Hepatocyte (in vitro differentiated cells): Measurements from ENCODE around the gene SLC7A7. TPM values are rescaled to one million over a fixed set of nuclear protein-coding genes. Genes with fewer than 3 reads are reported as not detected.
A peak's percentile ranks its signal among the peaks of the same experiment; 100 is the strongest.

Experiments
- DNase-seq: peaks from one replicate; pipeline ENCODE4 v3.0.0-alpha.2; 2016; ENCODE audit warnings: low spot score
- H2AFZ ChIP-seq: fragments of 200-600 bp; sonication (generic); 2 replicates; pipeline ENCODE4 v1.6.0; 2016; ENCODE audit warnings: antibody characterized with exemption, mild to moderate bottlenecking
- H3K27ac ChIP-seq: fragments of 200-600 bp; sonication (generic); 2 replicates; pipeline ENCODE4 v1.5.1; 2016; ENCODE audit warnings: mild to moderate bottlenecking
- H3K27me3 ChIP-seq: fragments of 200-600 bp; sonication (generic); 2 replicates; pipeline ENCODE4 v1.6.1; 2016
- H3K36me3 ChIP-seq: fragments of 200-600 bp; sonication (generic); replicated peaks from 2 replicates; pipeline ENCODE4 v1.5.1; 2016; ENCODE audit warnings: low read depth; ENCODE audit not compliant: insufficient read depth
- H3K4me1 ChIP-seq: fragments of 200-600 bp; sonication (generic); 2 replicates; pipeline ENCODE4 v1.5.1; 2016; ENCODE audit warnings: mild to moderate bottlenecking, moderate library complexity; ENCODE audit not compliant: insufficient read depth
- H3K4me2 ChIP-seq: fragments of 200-600 bp; sonication (generic); 2 replicates; pipeline ENCODE4 v1.6.0; 2016
- H3K4me3 ChIP-seq: fragments of 200-600 bp; sonication (generic); 2 replicates; pipeline ENCODE4 v1.5.1; 2016; ENCODE audit warnings: mild to moderate bottlenecking
- H3K79me2 ChIP-seq: fragments of 200-600 bp; sonication (generic); 2 replicates; pipeline ENCODE4 v1.6.0; 2017; ENCODE audit warnings: mild to moderate bottlenecking
- H3K9me2 ChIP-seq: fragments of 200-600 bp; sonication (generic); replicated peaks from 2 replicates; pipeline ENCODE4 v1.6.0; 2017; ENCODE audit warnings: mild to moderate bottlenecking; ENCODE audit not compliant: insufficient read depth
- H3K9me3 ChIP-seq: fragments of 200-600 bp; sonication (generic); 2 replicates; pipeline ENCODE4 v1.5.1; 2016; ENCODE audit warnings: low read depth, mild to moderate bottlenecking
- H4K20me1 ChIP-seq: fragments of 200-600 bp; sonication (generic); 2 replicates; pipeline ENCODE4 v1.6.0; 2016; ENCODE audit warnings: mild to moderate bottlenecking; ENCODE audit not compliant: insufficient read depth, poor library complexity, severe bottlenecking
- EZH2 ChIP-seq: fragments of 200-600 bp; sonication (generic); IDR thresholded peaks from 2 replicates; pipeline ENCODE4 v1.6.1; 2016; ENCODE audit warnings: antibody characterized with exemption, mild to moderate bottlenecking, borderline replicate concordance
- EZH2phosphoT487 ChIP-seq: fragments of 200-600 bp; sonication (generic); IDR thresholded peaks from one replicate; pipeline ENCODE4 v1.6.1; 2018; ENCODE audit warnings: antibody characterized with exemption, mild to moderate bottlenecking, low read depth, moderate library complexity; ENCODE audit not compliant: unreplicated experiment, severe bottlenecking
- WGBS: methylation state at CpG from one replicate; pipeline ENCODE4 v1.1.6; 2016; ENCODE audit warnings: low lambda C conversion rate; ENCODE audit errors: missing lambda C conversion rate; 5-methylcytosine and 5-hydroxymethylcytosine counted together
- polyA plus RNA-seq: library from polyadenylated mRNA; unstranded; fragments of >200 nt; fragmentation: Nextera tagmentation; extraction: Ambion mirVana; gene quantifications from 2 replicates; pipeline ENCODE4 v1.2.1, GENCODE V29; 2016
- total RNA-seq: library from RNA; depleted of rRNA; stranded (reverse); fragments of >200 nt; gene quantifications from 2 replicates; pipeline ENCODE4 v1.2.3, GENCODE V29; 2014
- TF ChIP-seq, protein P1 (sequence below): fragments of 200-600 bp; sonication (generic); IDR thresholded peaks from 2 replicates; pipeline ENCODE4 v1.5.1; 2016; ENCODE audit warnings: antibody characterized with exemption, mild to moderate bottlenecking; ENCODE audit not compliant: poor library complexity

Gene SLC7A7
- total and polyA plus RNA-seq, 2 experiments from 2014 or later = 206 to 337 TPM

DNA sequence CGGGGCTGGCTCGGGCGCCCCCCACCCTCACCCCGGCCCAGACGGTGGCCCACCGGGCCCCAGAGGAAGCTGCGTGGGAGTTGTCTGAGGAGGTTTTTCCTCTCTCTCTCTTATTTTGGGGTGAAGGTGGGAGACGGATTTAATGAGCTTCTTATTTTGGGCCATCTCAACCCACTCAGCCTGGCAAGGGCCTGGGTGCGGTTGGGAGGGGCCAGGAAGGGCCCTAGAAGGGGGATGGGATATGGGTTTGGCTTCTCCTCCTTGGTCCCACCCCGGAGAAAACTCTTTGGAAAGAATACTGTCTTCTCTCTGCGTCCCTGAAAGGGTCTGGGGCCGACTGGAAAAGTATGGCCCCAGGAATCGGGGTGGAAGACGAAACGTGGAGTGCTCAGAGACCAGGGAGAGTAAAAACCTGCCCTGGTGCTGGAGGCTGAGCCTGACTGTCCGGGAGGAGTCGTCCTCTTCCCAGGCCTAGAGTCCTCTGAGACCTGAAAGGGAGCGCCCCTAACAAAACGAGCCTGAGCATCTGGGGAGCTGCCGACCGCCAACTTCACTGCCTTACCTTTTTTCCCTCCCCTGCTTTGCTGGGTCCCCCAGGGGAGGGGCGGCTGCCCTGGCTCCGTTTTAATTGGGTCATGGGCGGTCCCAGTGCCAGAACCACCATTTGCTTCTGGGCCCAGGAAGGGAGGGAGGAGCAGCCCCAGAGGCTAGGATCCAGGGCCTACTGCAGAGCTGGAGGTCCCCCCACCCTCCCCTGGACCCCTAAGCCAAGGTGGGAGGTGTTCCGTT, 22.7 kb upstream of the SLC7A7 start:
- Histone ChIP-seq H3K27me3 (no peaks in the 10 kb centered on the region), H3K79me2 (peaks cover 58% of the 10 kb centered on the region), H3K27ac (peak overlapping the region; percentile 98), H2AFZ (peak overlapping the region; percentile 49), H3K4me3 (peak overlapping the region; percentile 89), H3K36me3 (no peaks in the 10 kb centered on the region), H4K20me1 (peaks cover 17% of the 10 kb centered on the region), H3K4me2 (peak overlapping the region; percentile 88), H3K9me2 (no peaks in the 10 kb centered on the region), H3K4me1 (peaks cover 15% of the 10 kb centered on the region), H3K9me3 (no peaks in the 10 kb centered on the region)
- peak; percentile 55 for DNase-seq
- 12% methylated on average over 22 of the region's 25 CpGs for WGBS
- TF ChIP-seq, protein P1, sequence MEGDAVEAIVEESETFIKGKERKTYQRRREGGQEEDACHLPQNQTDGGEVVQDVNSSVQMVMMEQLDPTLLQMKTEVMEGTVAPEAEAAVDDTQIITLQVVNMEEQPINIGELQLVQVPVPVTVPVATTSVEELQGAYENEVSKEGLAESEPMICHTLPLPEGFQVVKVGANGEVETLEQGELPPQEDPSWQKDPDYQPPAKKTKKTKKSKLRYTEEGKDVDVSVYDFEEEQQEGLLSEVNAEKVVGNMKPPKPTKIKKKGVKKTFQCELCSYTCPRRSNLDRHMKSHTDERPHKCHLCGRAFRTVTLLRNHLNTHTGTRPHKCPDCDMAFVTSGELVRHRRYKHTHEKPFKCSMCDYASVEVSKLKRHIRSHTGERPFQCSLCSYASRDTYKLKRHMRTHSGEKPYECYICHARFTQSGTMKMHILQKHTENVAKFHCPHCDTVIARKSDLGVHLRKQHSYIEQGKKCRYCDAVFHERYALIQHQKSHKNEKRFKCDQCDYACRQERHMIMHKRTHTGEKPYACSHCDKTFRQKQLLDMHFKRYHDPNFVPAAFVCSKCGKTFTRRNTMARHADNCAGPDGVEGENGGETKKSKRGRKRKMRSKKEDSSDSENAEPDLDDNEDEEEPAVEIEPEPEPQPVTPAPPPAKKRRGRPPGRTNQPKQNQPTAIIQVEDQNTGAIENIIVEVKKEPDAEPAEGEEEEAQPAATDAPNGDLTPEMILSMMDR = no peak
- no peak for TF ChIP-seq EZH2phosphoT487
- TF ChIP-seq EZH2 = no peak

DNA sequence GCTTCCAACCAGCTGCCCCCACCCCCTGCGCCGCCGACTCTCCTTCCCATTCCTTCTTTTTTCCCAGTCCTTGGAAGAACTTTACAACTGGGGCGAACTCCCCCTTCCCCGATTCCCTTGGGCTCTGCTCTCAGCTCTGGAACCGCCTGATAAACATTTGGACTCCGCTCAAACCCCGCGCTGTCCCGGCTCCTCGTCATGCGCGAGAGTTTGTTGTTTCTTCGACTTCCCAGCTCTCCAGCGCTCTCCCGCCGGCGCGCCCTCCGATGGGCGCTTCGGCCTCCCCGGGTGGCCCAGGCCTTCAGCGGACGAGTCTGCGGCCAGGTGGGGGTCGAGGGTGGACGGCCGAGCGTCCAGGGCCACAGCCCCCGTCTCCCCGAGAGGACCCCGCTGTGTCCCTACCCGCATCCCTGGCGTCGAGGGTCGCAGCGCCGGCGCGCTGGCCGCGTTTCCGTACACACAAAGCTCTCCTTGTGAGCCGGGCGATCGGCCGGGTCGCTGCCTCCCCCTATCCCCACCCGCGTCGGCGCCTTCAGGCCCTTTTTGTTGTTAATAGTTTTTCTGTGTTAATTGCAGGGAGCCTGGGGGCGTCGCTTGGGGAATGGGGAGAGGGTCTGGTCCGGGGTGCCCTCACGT, 22.0 kb upstream of the SLC7A7 start:
- H3K27me3 ChIP-seq = no peaks in the 10 kb centered on the region
- WGBS = 2% methylated on average over 50 of the region's 57 CpGs
- TF ChIP-seq EZH2phosphoT487 (no peak), EZH2 (no peak)
- TF ChIP-seq, protein P1 = no peak
- peak; percentile 79 for DNase-seq
- no peaks in the 10 kb centered on the region for H3K36me3 ChIP-seq
- H3K27ac ChIP-seq = peak overlapping the region; percentile 98
- H4K20me1 ChIP-seq = peaks cover 17% of the 10 kb centered on the region
- no peaks in the 10 kb centered on the region for H3K9me2 ChIP-seq
- H3K4me2 ChIP-seq = peak overlapping the region; percentile 88
- peaks cover 58% of the 10 kb centered on the region for H3K79me2 ChIP-seq
- peak overlapping the region; percentile 49 for H2AFZ ChIP-seq
- H3K4me3 ChIP-seq = peak overlapping the region; percentile 89
- H3K9me3 ChIP-seq = no peaks in the 10 kb centered on the region
- peaks cover 15% of the 10 kb centered on the region for H3K4me1 ChIP-seq

DNA sequence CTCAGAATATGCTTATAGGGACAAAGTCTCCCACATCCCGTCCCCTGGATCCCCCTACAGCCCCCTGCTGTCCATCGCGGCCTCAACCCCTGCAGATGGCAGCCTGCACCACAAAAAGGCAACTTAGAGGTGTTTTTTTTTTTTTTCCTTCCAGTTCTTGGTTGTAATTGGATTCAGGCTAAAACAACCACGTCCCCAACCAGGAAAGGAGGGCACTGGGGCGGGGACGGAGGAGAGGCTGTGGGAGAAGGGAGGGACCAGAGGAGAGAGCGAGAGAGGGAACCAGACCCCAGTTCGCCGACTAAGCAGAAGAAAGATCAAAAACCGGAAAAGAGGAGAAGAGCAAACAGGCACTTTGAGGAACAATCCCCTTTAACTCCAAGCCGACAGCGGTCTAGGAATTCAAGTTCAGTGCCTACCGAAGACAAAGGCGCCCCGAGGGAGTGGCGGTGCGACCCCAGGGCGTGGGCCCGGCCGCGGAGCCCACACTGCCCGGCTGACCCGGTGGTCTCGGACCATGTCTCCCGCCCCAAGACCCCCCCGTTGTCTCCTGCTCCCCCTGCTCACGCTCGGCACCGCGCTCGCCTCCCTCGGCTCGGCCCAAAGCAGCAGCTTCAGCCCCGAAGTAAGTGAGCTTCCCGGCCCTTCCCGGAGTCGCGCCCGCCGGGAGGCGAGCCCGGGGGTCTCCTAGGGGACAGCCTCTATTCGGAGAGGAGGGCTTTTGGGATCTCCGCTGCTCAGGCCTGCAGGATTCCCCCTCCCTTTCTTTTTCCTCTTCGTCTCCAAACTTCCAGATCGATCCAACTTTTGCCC, 21.3 kb upstream of the SLC7A7 start, which contains the start of gene MMP14:
Gene MMP14 (plus strand): TSS at position 285 of the 813 bp plus-strand sequence. CDS start 233 bp downstream, at position 518.
- Histone ChIP-seq H3K79me2 (peaks cover 56% of the 10 kb centered on the region), H3K9me2 (no peaks in the 10 kb centered on the region), H3K27me3 (no peaks in the 10 kb centered on the region), H3K9me3 (no peaks in the 10 kb centered on the region), H3K36me3 (no peaks in the 10 kb centered on the region), H3K4me2 (peak within 1 kb of the TSS; percentile 88), H3K27ac (peak within 1 kb of the TSS; percentile 98), H2AFZ (peak within 1 kb of the TSS; percentile 49), H3K4me3 (peak within 1 kb of the TSS; percentile 89), H4K20me1 (peaks cover 17% of the 10 kb centered on the region), H3K4me1 (peaks cover 15% of the 10 kb centered on the region)
- peak; percentile 87 for DNase-seq
- no peak for TF ChIP-seq EZH2
- TF ChIP-seq, protein P1 = peak; percentile 68
- 1% methylated on average over 41 of the region's 46 CpGs for WGBS
